Karpas-422 (cell line): ENCODE results near the gene MGMT. TPM values are rescaled to one million over a fixed set of nuclear protein-coding genes. Genes with fewer than 3 reads are reported as not detected.

Experiments
- DNase-seq: peaks from one replicate; pipeline ENCODE4 v3.0.0-alpha.2; 2015
- H2AFZ ChIP-seq: fragments of 200-600 bp; sonication (generic); 2 replicates; pipeline ENCODE4 v1.6.1; 2014; ENCODE audit warnings: antibody characterized with exemption, low read length, mixed read lengths
- H3K27ac ChIP-seq: fragments of 200-600 bp; sonication (generic); 2 replicates; pipeline ENCODE4 v1.5.1; 2014; ENCODE audit warnings: mild to moderate bottlenecking, low read length, moderate library complexity
- H3K27me3 ChIP-seq: fragments of 200-600 bp; sonication (generic); 2 replicates; pipeline ENCODE4 v1.6.1; 2014; ENCODE audit warnings: low read length, mixed read lengths
- H3K36me3 ChIP-seq: fragments of 200-600 bp; sonication (generic); 2 replicates; pipeline ENCODE4 v1.6.1; 2014; ENCODE audit warnings: low read length, mixed read lengths; ENCODE audit not compliant: insufficient read depth
- H3K4me1 ChIP-seq: fragments of 200-600 bp; sonication (generic); 2 replicates; pipeline ENCODE4 v1.6.1; 2014; ENCODE audit warnings: mild to moderate bottlenecking, low read length, mixed read lengths
- H3K4me2 ChIP-seq: fragments of 200-600 bp; sonication (generic); 2 replicates; pipeline ENCODE4 v1.6.1; 2014; ENCODE audit warnings: low read length, low read depth, mild to moderate bottlenecking; ENCODE audit not compliant: poor library complexity, severe bottlenecking
- H3K4me3 ChIP-seq: fragments of 200-600 bp; sonication (generic); 2 replicates; pipeline ENCODE4 v1.5.1; 2014; ENCODE audit warnings: mild to moderate bottlenecking, antibody characterized with exemption, low read length, mixed read lengths
- H3K79me2 ChIP-seq: fragments of 200-600 bp; sonication (generic); 2 replicates; pipeline ENCODE4 v1.6.1; 2014; ENCODE audit warnings: mild to moderate bottlenecking, low read length, mixed read lengths
- H3K9ac ChIP-seq: fragments of 200-600 bp; sonication (generic); 2 replicates; pipeline ENCODE4 v1.6.0; 2014; ENCODE audit warnings: low read length
- H3K9me2 ChIP-seq: fragments of 200-600 bp; sonication (generic), shearing (Covaris generic); replicated peaks from 2 replicates; pipeline ENCODE4 v1.6.0; 2014; ENCODE audit warnings: mild to moderate bottlenecking, low read length, moderate library complexity; ENCODE audit not compliant: insufficient read depth
- H3K9me3 ChIP-seq: fragments of 300-700, 200-600 bp; sonication (generic); 2 replicates; pipeline ENCODE4 v1.6.1; 2014; ENCODE audit warnings: low read length, mixed read lengths
- H4K20me1 ChIP-seq: fragments of 200-600 bp; sonication (generic); 2 replicates; pipeline ENCODE4 v1.6.1; 2014; ENCODE audit warnings: mild to moderate bottlenecking, antibody characterized with exemption, low read length, low read depth; ENCODE audit not compliant: insufficient read depth
- total RNA-seq: library from RNA; depleted of rRNA; stranded (reverse); fragments of >200 nt; shearing (Covaris generic); gene quantifications from 2 replicates; pipeline ENCODE4 v1.2.3, GENCODE V29; 2014; ENCODE audit warnings: low replicate concordance

The MGMT gene
- total RNA-seq, 1 experiment from 2014 or later, result 22.5 TPM

- no peak overlapping the region for H3K27ac ChIP-seq
- no peak overlapping the region for H3K4me2 ChIP-seq
- H3K4me3 ChIP-seq, result no peak overlapping the region
- H4K20me1 ChIP-seq, result no peaks in the 10 kb centered on the region
- no peaks in the 10 kb centered on the region for H3K9me2 ChIP-seq
- H3K9me3 ChIP-seq, result peaks cover 26% of the 10 kb centered on the region
- no peak overlapping the region for H3K9ac ChIP-seq
- no peak for DNase-seq
- no peaks in the 10 kb centered on the region for H3K36me3 ChIP-seq
- H3K4me1 ChIP-seq, result no peaks in the 10 kb centered on the region
- no peaks in the 10 kb centered on the region for H3K79me2 ChIP-seq
- no peak overlapping the region for H2AFZ ChIP-seq
- no peaks in the 10 kb centered on the region for H3K27me3 ChIP-seq
Measured at GRCh38 chr10:129626796-129627435, 159.9 kb downstream of the MGMT start.

DNA sequence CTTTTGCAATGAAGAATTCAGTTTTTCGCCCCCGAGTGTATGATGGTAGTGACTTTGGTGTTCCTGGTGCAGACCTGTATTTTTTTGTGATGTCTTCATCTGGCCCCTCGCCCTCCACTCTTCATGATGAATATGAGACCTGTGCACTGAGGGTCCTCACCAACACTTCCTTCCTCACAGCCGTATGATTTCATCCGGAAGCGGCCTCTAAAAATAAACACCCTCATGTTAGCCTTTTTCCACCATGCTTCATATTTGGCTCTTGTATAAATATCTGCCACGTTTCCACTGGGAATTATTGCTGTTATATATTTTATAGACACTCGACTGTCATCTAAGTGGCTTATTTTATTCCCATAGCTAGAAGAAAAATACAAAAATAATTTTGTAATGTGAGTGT is 160.4 kb downstream of the MGMT start:
- H3K9ac ChIP-seq, result no peak overlapping the region
- no peaks in the 10 kb centered on the region for H3K79me2 ChIP-seq
- peaks cover 31% of the 10 kb centered on the region for H3K9me3 ChIP-seq
- no peak overlapping the region for H3K27ac ChIP-seq
- DNase-seq, result no peak
- no peak overlapping the region for H3K4me3 ChIP-seq
- H2AFZ ChIP-seq, result no peak overlapping the region
- H3K9me2 ChIP-seq, result no peaks in the 10 kb centered on the region
- no peak overlapping the region for H3K4me2 ChIP-seq
- no peaks in the 10 kb centered on the region for H3K27me3 ChIP-seq
- H3K4me1 ChIP-seq, result no peaks in the 10 kb centered on the region
- H3K36me3 ChIP-seq, result no peaks in the 10 kb centered on the region
- H4K20me1 ChIP-seq, result no peaks in the 10 kb centered on the region

DNA sequence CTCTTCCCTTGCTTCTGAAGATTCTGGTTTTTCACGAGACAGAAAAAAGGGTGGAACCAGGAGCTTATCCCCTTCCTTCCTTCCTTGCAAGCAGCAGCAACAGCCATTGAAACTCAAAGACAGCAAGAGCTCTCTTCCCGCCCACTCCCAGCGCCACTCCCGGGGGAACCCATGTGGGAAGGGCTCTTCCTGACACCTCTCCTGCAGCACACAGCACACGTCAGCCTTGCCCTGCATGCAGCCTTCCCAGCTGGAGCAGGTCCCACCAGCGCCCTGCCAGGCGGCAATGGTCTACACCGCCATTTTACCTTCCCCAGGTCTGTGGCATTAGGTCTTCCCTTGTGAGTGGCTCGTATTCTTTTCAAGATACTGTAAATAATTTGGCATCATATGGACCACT is 161.8 kb downstream of the MGMT start:
- no peaks in the 10 kb centered on the region for H3K36me3 ChIP-seq
- H3K79me2 ChIP-seq, result no peaks in the 10 kb centered on the region
- no peak for DNase-seq
- H3K4me1 ChIP-seq, result no peaks in the 10 kb centered on the region
- H3K4me2 ChIP-seq, result no peak overlapping the region
- H3K9ac ChIP-seq, result no peak overlapping the region
- no peaks in the 10 kb centered on the region for H3K27me3 ChIP-seq
- H3K9me2 ChIP-seq, result no peaks in the 10 kb centered on the region
- no peak overlapping the region for H3K4me3 ChIP-seq
- H2AFZ ChIP-seq, result no peak overlapping the region
- no peak overlapping the region for H3K27ac ChIP-seq
- peaks cover 34% of the 10 kb centered on the region for H3K9me3 ChIP-seq
- no peaks in the 10 kb centered on the region for H4K20me1 ChIP-seq

GRCh38 chr10:129629911-129630310 is 162.9 kb downstream of the MGMT start:
- no peaks in the 10 kb centered on the region for H3K9me2 ChIP-seq
- no peak overlapping the region for H2AFZ ChIP-seq
- no peaks in the 10 kb centered on the region for H4K20me1 ChIP-seq

GRCh38 chr10:129631006-129631405 is 164.0 kb downstream of the MGMT start:
- Histone ChIP-seq H3K9me3 (peaks cover 37% of the 10 kb centered on the region), H3K4me2 (no peak overlapping the region), H3K27me3 (no peaks in the 10 kb centered on the region), H3K9me2 (no peaks in the 10 kb centered on the region), H3K79me2 (no peaks in the 10 kb centered on the region), H3K9ac (no peak overlapping the region), H2AFZ (no peak overlapping the region), H3K4me1 (no peaks in the 10 kb centered on the region), H3K27ac (no peak overlapping the region), H3K4me3 (no peak overlapping the region), H3K36me3 (no peaks in the 10 kb centered on the region), H4K20me1 (no peaks in the 10 kb centered on the region)
- no peak for DNase-seq

More at GRCh38 chr10:129629911-129630310, 162.9 kb downstream of the MGMT start:
- Histone ChIP-seq H3K27ac (no peak overlapping the region), H3K4me2 (no peak overlapping the region), H3K36me3 (no peaks in the 10 kb centered on the region), H3K79me2 (no peaks in the 10 kb centered on the region), H3K9me3 (peaks cover 33% of the 10 kb centered on the region), H3K4me1 (no peaks in the 10 kb centered on the region), H3K4me3 (no peak overlapping the region), H3K9ac (no peak overlapping the region), H3K27me3 (no peaks in the 10 kb centered on the region)
- no peak for DNase-seq

DNA sequence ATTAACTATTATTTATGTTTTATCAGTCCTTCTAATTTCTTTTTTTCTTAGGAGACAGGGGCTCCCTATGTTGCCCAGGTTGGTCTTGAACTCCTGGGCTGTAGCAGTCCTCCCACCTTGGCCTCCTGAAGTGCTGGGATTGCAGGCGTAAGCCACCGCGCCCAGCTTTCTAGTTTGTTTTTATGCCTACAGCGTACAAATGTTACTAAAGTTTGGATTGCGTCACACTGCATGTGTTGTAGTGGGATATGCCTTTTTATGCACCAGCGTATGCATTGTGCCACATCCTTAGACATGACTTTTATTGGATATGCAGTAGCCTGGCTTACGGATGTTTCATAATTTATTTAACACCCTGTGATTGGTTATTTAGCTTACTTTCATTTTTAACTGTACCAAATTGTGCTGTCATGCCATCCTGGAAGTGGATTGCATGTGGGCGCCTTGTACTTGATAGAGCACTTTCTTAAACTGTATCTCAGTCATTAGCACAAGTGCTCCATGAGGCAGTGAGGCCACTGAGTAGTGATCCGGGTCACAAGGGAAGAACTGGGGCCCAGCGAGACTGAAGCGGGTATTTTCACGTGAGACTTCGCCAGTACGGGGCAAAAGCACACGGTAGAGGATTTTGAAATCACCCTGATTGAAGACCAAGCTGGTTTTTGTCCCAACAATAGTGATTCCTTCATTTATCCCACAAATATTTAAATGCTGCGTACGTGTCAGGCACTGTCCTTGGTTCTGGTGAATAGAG is 165.0 kb downstream of the MGMT start:
- Histone ChIP-seq H3K27me3 (no peaks in the 10 kb centered on the region), H2AFZ (no peak overlapping the region)

GRCh38 chr10:129637010-129637409 is 170.0 kb downstream of the MGMT start:
- Histone ChIP-seq H3K36me3 (no peaks in the 10 kb centered on the region), H2AFZ (no peak overlapping the region), H3K9ac (no peak overlapping the region), H3K9me2 (no peaks in the 10 kb centered on the region; the same call in 1 of the 2 replicates), H4K20me1 (no peaks in the 10 kb centered on the region), H3K27ac (no peak overlapping the region), H3K4me1 (no peaks in the 10 kb centered on the region), H3K27me3 (no peaks in the 10 kb centered on the region), H3K79me2 (no peaks in the 10 kb centered on the region), H3K4me3 (no peak overlapping the region), H3K9me3 (peaks cover 21% of the 10 kb centered on the region; the same call in 1 of the 2 replicates), H3K4me2 (no peak overlapping the region)
- DNase-seq, result no peak

More for the DNA sequence above, 165.0 kb downstream of the MGMT start:
- Histone ChIP-seq H3K9me2 (no peaks in the 10 kb centered on the region; the same call in 1 of the 2 replicates), H3K36me3 (no peaks in the 10 kb centered on the region), H3K9me3 (peaks cover 38% of the 10 kb centered on the region), H3K4me3 (no peak overlapping the region), H3K27ac (no peak overlapping the region), H3K9ac (no peak overlapping the region), H3K79me2 (no peaks in the 10 kb centered on the region), H3K4me2 (no peak overlapping the region), H3K4me1 (no peaks in the 10 kb centered on the region), H4K20me1 (no peaks in the 10 kb centered on the region)
- no peak for DNase-seq

- H3K9ac ChIP-seq, result no peak overlapping the region
- H3K27ac ChIP-seq, result no peak overlapping the region
- H3K4me2 ChIP-seq, result no peak overlapping the region
- no peaks in the 10 kb centered on the region for H3K4me1 ChIP-seq
- H2AFZ ChIP-seq, result no peak overlapping the region
- H3K4me3 ChIP-seq, result no peak overlapping the region
- H3K27me3 ChIP-seq, result no peaks in the 10 kb centered on the region
- no peaks in the 10 kb centered on the region for H3K36me3 ChIP-seq
- H3K9me2 ChIP-seq, result no peaks in the 10 kb centered on the region; the same call in 1 of the 2 replicates
- no peaks in the 10 kb centered on the region for H3K79me2 ChIP-seq
- no peaks in the 10 kb centered on the region for H4K20me1 ChIP-seq
- peaks cover 15% of the 10 kb centered on the region; the same call in 1 of the 2 replicates for H3K9me3 ChIP-seq
- DNase-seq, result no peak
Measured at GRCh38 chr10:129637846-129638245, 170.8 kb downstream of the MGMT start.
